ENCODE measurements around the gene CLNK.

Gene CLNK

GRCh38 chr4:10437735-10438134 lies 246.8 kb downstream of the CLNK start:
- DNase-seq = no peak
